Hepatocyte (in vitro differentiated cells): ENCODE measurements around the gene P2RX4. TPM values are rescaled to one million over a fixed set of nuclear protein-coding genes. Genes with fewer than 3 reads are reported as not detected.
"Not testable (repeated sequence)": the region's sequence is repeated elsewhere in the genome, so short reads cannot be mapped to it uniquely, and the experiment has no call there.

Source experiments
- DNase-seq: peaks from one replicate; pipeline ENCODE4 v3.0.0-alpha.2; 2016; ENCODE audit warnings: low spot score
- H2AFZ ChIP-seq: fragments of 200-600 bp; sonication (generic); 2 replicates; pipeline ENCODE4 v1.6.0; 2016; ENCODE audit warnings: antibody characterized with exemption, mild to moderate bottlenecking
- H3K27ac ChIP-seq: fragments of 200-600 bp; sonication (generic); 2 replicates; pipeline ENCODE4 v1.5.1; 2016; ENCODE audit warnings: mild to moderate bottlenecking
- H3K27me3 ChIP-seq: fragments of 200-600 bp; sonication (generic); 2 replicates; pipeline ENCODE4 v1.6.1; 2016
- H3K36me3 ChIP-seq: fragments of 200-600 bp; sonication (generic); replicated peaks from 2 replicates; pipeline ENCODE4 v1.5.1; 2016; ENCODE audit warnings: low read depth; ENCODE audit not compliant: insufficient read depth
- H3K4me1 ChIP-seq: fragments of 200-600 bp; sonication (generic); 2 replicates; pipeline ENCODE4 v1.5.1; 2016; ENCODE audit warnings: mild to moderate bottlenecking, moderate library complexity; ENCODE audit not compliant: insufficient read depth
- H3K4me2 ChIP-seq: fragments of 200-600 bp; sonication (generic); 2 replicates; pipeline ENCODE4 v1.6.0; 2016
- H3K4me3 ChIP-seq: fragments of 200-600 bp; sonication (generic); 2 replicates; pipeline ENCODE4 v1.5.1; 2016; ENCODE audit warnings: mild to moderate bottlenecking
- H3K79me2 ChIP-seq: fragments of 200-600 bp; sonication (generic); 2 replicates; pipeline ENCODE4 v1.6.0; 2017; ENCODE audit warnings: mild to moderate bottlenecking
- H3K9me2 ChIP-seq: fragments of 200-600 bp; sonication (generic); replicated peaks from 2 replicates; pipeline ENCODE4 v1.6.0; 2017; ENCODE audit warnings: mild to moderate bottlenecking; ENCODE audit not compliant: insufficient read depth
- H3K9me3 ChIP-seq: fragments of 200-600 bp; sonication (generic); 2 replicates; pipeline ENCODE4 v1.5.1; 2016; ENCODE audit warnings: low read depth, mild to moderate bottlenecking
- H4K20me1 ChIP-seq: fragments of 200-600 bp; sonication (generic); 2 replicates; pipeline ENCODE4 v1.6.0; 2016; ENCODE audit warnings: mild to moderate bottlenecking; ENCODE audit not compliant: insufficient read depth, poor library complexity, severe bottlenecking
- EZH2 ChIP-seq: fragments of 200-600 bp; sonication (generic); IDR thresholded peaks from 2 replicates; pipeline ENCODE4 v1.6.1; 2016; ENCODE audit warnings: antibody characterized with exemption, mild to moderate bottlenecking, borderline replicate concordance
- EZH2phosphoT487 ChIP-seq: fragments of 200-600 bp; sonication (generic); IDR thresholded peaks from one replicate; pipeline ENCODE4 v1.6.1; 2018; ENCODE audit warnings: antibody characterized with exemption, mild to moderate bottlenecking, low read depth, moderate library complexity; ENCODE audit not compliant: unreplicated experiment, severe bottlenecking
- WGBS: methylation state at CpG from one replicate; pipeline ENCODE4 v1.1.6; 2016; ENCODE audit warnings: low lambda C conversion rate; ENCODE audit errors: missing lambda C conversion rate; 5-methylcytosine and 5-hydroxymethylcytosine counted together
- polyA plus RNA-seq: library from polyadenylated mRNA; unstranded; fragments of >200 nt; fragmentation: Nextera tagmentation; extraction: Ambion mirVana; gene quantifications from 2 replicates; pipeline ENCODE4 v1.2.1, GENCODE V29; 2016
- total RNA-seq: library from RNA; depleted of rRNA; stranded (reverse); fragments of >200 nt; gene quantifications from 2 replicates; pipeline ENCODE4 v1.2.3, GENCODE V29; 2014
- TF ChIP-seq, protein P1 (sequence below): fragments of 200-600 bp; sonication (generic); IDR thresholded peaks from 2 replicates; pipeline ENCODE4 v1.5.1; 2016; ENCODE audit warnings: antibody characterized with exemption, mild to moderate bottlenecking; ENCODE audit not compliant: poor library complexity

The P2RX4 gene
- total and polyA plus RNA-seq, 2 experiments from 2014 or later, result 81.8 to 94.6 TPM

- Histone ChIP-seq H3K4me2 (no peak overlapping the region), H3K4me1 (no peaks in the 10 kb centered on the region), H3K9me2 (no peaks in the 10 kb centered on the region), H3K27ac (no peak overlapping the region), H2AFZ (no peak overlapping the region), H3K4me3 (no peak overlapping the region), H3K79me2 (no peaks in the 10 kb centered on the region), H3K27me3 (no peaks in the 10 kb centered on the region), H4K20me1 (no peaks in the 10 kb centered on the region), H3K9me3 (no peaks in the 10 kb centered on the region), H3K36me3 (no peaks in the 10 kb centered on the region)
- TF ChIP-seq, protein P1, sequence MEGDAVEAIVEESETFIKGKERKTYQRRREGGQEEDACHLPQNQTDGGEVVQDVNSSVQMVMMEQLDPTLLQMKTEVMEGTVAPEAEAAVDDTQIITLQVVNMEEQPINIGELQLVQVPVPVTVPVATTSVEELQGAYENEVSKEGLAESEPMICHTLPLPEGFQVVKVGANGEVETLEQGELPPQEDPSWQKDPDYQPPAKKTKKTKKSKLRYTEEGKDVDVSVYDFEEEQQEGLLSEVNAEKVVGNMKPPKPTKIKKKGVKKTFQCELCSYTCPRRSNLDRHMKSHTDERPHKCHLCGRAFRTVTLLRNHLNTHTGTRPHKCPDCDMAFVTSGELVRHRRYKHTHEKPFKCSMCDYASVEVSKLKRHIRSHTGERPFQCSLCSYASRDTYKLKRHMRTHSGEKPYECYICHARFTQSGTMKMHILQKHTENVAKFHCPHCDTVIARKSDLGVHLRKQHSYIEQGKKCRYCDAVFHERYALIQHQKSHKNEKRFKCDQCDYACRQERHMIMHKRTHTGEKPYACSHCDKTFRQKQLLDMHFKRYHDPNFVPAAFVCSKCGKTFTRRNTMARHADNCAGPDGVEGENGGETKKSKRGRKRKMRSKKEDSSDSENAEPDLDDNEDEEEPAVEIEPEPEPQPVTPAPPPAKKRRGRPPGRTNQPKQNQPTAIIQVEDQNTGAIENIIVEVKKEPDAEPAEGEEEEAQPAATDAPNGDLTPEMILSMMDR, result no peak
- TF ChIP-seq EZH2 (no peak), EZH2phosphoT487 (no peak)
- DNase-seq, result no peak
- 98% methylated on average over 15 of the region's 15 CpGs for WGBS
These were observed 43.9 kb downstream of the P2RX4 start for GRCh38 chr12:121253638-121254335.

DNA sequence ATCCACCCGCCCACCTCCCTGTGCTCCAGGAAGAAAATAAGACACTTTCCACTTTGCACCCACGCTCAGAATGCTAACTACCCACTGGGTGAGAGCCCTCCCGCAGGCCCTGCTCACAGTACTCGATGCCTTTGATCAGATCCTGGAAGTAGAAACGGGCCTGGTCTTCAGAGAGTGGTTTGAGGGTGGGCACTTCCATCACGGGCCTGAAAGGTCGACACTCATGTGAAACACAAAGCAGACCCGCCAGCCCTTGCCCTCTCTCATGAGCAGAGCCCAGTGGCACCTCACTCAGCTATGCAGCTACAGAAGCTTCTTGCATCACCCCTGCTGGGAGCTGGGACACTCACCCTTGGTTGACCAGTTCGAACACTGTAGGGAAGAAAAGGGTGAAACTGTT, 45.5 kb downstream of the P2RX4 start:
- no peaks in the 10 kb centered on the region for H3K27me3 ChIP-seq
- no peaks in the 10 kb centered on the region for H3K9me3 ChIP-seq
- WGBS, result 89% methylated on average over 9 of the region's 9 CpGs
- H3K4me1 ChIP-seq, result no peaks in the 10 kb centered on the region
- no peaks in the 10 kb centered on the region for H3K79me2 ChIP-seq
- no peaks in the 10 kb centered on the region for H3K9me2 ChIP-seq
- TF ChIP-seq EZH2 (no peak), EZH2phosphoT487 (no peak)
- TF ChIP-seq, protein P1, result no peak
- DNase-seq, result no peak
- no peaks in the 10 kb centered on the region for H3K36me3 ChIP-seq
- no peak overlapping the region for H3K4me2 ChIP-seq
- no peaks in the 10 kb centered on the region for H4K20me1 ChIP-seq
- H3K4me3 ChIP-seq, result no peak overlapping the region
- H2AFZ ChIP-seq, result no peak overlapping the region
- no peak overlapping the region for H3K27ac ChIP-seq

DNA sequence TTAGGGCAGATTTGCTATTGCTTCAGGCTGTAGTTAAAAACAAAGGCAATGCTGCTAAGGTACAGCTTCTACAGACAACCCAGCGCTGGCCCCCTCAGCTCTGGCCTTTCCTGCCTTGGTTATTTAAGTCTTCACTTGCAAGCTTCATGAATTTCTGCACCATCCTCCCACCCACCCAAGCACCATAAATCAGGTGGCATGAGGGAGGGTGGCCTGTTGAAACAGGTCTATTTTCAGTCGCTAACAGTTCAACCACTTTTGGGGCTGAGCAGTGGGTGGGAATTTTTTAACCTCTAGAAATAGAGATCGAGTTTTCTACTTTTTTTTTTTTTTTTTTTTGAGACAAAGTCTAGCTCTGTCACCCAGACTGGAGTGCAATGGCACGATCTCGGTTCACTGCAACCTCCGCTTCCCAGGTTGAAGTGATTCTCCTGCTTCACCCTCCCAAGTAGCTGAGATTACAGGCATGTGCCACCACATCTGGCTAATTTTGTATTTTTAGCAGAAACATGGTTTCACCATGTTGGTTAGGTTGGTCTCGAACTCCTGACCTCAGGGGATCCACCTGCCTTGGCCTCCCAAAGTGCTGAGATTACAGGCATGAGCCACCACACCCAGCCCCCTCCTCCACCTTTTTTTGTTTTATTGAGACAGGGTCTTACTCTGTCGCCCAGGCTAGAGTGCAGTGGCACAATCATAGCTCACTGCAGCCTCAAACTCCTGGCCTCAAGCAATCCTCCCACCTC, 47.9 kb downstream of the P2RX4 start:
- H3K4me2 ChIP-seq, H3K4me3 ChIP-seq, H4K20me1 ChIP-seq, H3K9me2 ChIP-seq, H3K79me2 ChIP-seq, H3K36me3 ChIP-seq, DNase-seq, H3K9me3 ChIP-seq, H2AFZ ChIP-seq, H3K27me3 ChIP-seq, H3K27ac ChIP-seq, H3K4me1 ChIP-seq: not testable (repeated sequence)
- 92% methylated on average over 8 of the region's 8 CpGs for WGBS

GRCh38 chr12:121259074-121259473, 49.1 kb downstream of the P2RX4 start:
- no peaks in the 10 kb centered on the region for H3K9me3 ChIP-seq
- H3K4me2 ChIP-seq, result no peak overlapping the region
- H3K79me2 ChIP-seq, result no peaks in the 10 kb centered on the region
- H3K4me1 ChIP-seq, result no peaks in the 10 kb centered on the region
- WGBS, result 98% methylated on average over 11 of the region's 11 CpGs
- H3K9me2 ChIP-seq, result no peaks in the 10 kb centered on the region
- no peaks in the 10 kb centered on the region for H4K20me1 ChIP-seq
- no peaks in the 10 kb centered on the region for H3K27me3 ChIP-seq
- H2AFZ ChIP-seq, result no peak overlapping the region
- no peak for TF ChIP-seq EZH2phosphoT487
- TF ChIP-seq EZH2, result no peak
- TF ChIP-seq, protein P1, result no peak
- no peaks in the 10 kb centered on the region for H3K36me3 ChIP-seq
- no peak for DNase-seq
- H3K27ac ChIP-seq, result no peak overlapping the region
- H3K4me3 ChIP-seq, result no peak overlapping the region
